Measurements from ENCODE around the gene FIBP. TPM values are rescaled to one million over a fixed set of nuclear protein-coding genes. Genes with fewer than 3 reads are reported as not detected.
"Not testable (repeated sequence)": the region's sequence is repeated elsewhere in the genome, so short reads cannot be mapped to it uniquely, and the experiment has no call there.

Gene FIBP
- total RNA-seq, 2 donors from 2014 or later: 47.7 to 49.6 TPM

GRCh38 chr11:65854852-65855837 is 33.1 kb downstream of the FIBP start:
- ATAC-seq (no peak), DNase-seq (peak in 1 of 2 donors; percentile 33)
- intact Hi-C loops (cut with DNase I, micrococcal nuclease): no loop called here

- peak; percentile 61 for ATAC-seq
- peak; percentile 80 to 95 for DNase-seq
- intact Hi-C loops (cut with DNase I, micrococcal nuclease): no loop called here
These were observed 34.1 kb downstream of the FIBP start for GRCh38 chr11:65854161-65854592.

GRCh38 chr11:65853246-65853979 is 34.9 kb downstream of the FIBP start:
- intact Hi-C loops (cut with DNase I, micrococcal nuclease): no loop called here
- no peak for ATAC-seq
- DNase-seq: peak in 1 of 2 donors; percentile 36

GRCh38 chr11:65852508-65853245 is 35.6 kb downstream of the FIBP start:
- peak; percentile 33 to 39 for DNase-seq
- ATAC-seq: no peak

GRCh38 chr11:65851811-65852507 is 36.3 kb downstream of the FIBP start:
- ATAC-seq: no peak
- intact Hi-C loops (cut with DNase I, micrococcal nuclease): no loop called here
- peak in 1 of 2 donors; percentile 25 for DNase-seq

More at GRCh38 chr11:65852508-65853245, 35.6 kb downstream of the FIBP start:
- intact Hi-C loops (cut with DNase I, micrococcal nuclease): no loop called here

- intact Hi-C loops (cut with DNase I, micrococcal nuclease): no loop called here
- peak in 1 of 2 donors; percentile 26 for DNase-seq
- no peak for ATAC-seq
These were observed 37.1 kb downstream of the FIBP start for GRCh38 chr11:65851083-65851579.

GRCh38 chr11:65850217-65851082 is 37.8 kb downstream of the FIBP start:
- ATAC-seq: no peak
- peak in 1 of 2 donors; percentile 23 for DNase-seq
- intact Hi-C loops (cut with DNase I, micrococcal nuclease): no loop called here

- intact Hi-C loops (cut with DNase I, micrococcal nuclease): no loop called here
- DNase-seq (no peak), ATAC-seq (no peak)
These were observed 38.5 kb downstream of the FIBP start for GRCh38 chr11:65849771-65850216.

GRCh38 chr11:65849366-65849765 is 38.9 kb downstream of the FIBP start:
- intact Hi-C loops (cut with DNase I, micrococcal nuclease): no loop called here
- ATAC-seq: no peak
- DNase-seq: peak in 1 of 2 donors; percentile 18

GRCh38 chr11:65848693-65849092 is 39.6 kb downstream of the FIBP start:
- intact Hi-C loops (cut with DNase I, micrococcal nuclease); ATAC-seq; DNase-seq: not testable (repeated sequence)

GRCh38 chr11:65847746-65848145 is 40.5 kb downstream of the FIBP start:
- intact Hi-C loops (cut with DNase I, micrococcal nuclease): no loop called here
- ATAC-seq (no peak), DNase-seq (no peak)

GRCh38 chr11:65844231-65844872 is 43.9 kb downstream of the FIBP start:
- peak; percentile 74 for ATAC-seq
- peak in 1 of 2 donors; percentile 56 for DNase-seq
- intact Hi-C loops (cut with DNase I, micrococcal nuclease): no loop called here

GRCh38 chr11:65843811-65844210 is 44.5 kb downstream of the FIBP start:
- DNase-seq (no peak), ATAC-seq (peak; percentile 24)
- intact Hi-C loops (cut with DNase I, micrococcal nuclease): no loop called here

GRCh38 chr11:65842144-65842543 is 46.1 kb downstream of the FIBP start:
- no peak for DNase-seq
- intact Hi-C loops (cut with DNase I, micrococcal nuclease): no loop called here
- ATAC-seq: peak; percentile 23

GRCh38 chr11:65834202-65834601 is 54.1 kb downstream of the FIBP start:
- ATAC-seq: peak; percentile 5
- intact Hi-C loops (cut with DNase I, micrococcal nuclease): no loop called here
- no peak for DNase-seq
